ENCODE results near the gene ALDH3B2. TPM values are rescaled to one million over a fixed set of nuclear protein-coding genes. Genes with fewer than 3 reads are reported as not detected.
"Not testable (repeated sequence)": the region's sequence is repeated elsewhere in the genome, so short reads cannot be mapped to it uniquely, and the experiment has no call there.

ALDH3B2 gene
- total RNA-seq, 1 donor from 2014 or later, result not detected

- no peak overlapping the region for H3K4me3 Mint-ChIP-seq (ENCODE audit: unreplicated experiment)
- no peak for DNase-seq (ENCODE audit: low spot score)
- H3K36me3 Mint-ChIP-seq (ENCODE audit: low read depth), result no peaks in the 10 kb centered on the region
- no peak overlapping the region for H3K27ac Mint-ChIP-seq (ENCODE audit: unreplicated experiment)
- peaks cover 31% of the 10 kb centered on the region for H3K27me3 Mint-ChIP-seq (ENCODE audit: low read depth)
- H3K4me1 Mint-ChIP-seq (ENCODE audit: low read depth), result no peaks in the 10 kb centered on the region
- TF ChIP-seq CTCF (IDR thresholded peaks at IDR 0.05), result no peak
- no peaks in the 10 kb centered on the region for H3K9me3 Mint-ChIP-seq (ENCODE audit: low read depth)
Observed at GRCh38 chr11:67705264-67705663, 30.8 kb upstream of the ALDH3B2 start.

GRCh38 chr11:67704524-67704923 is 30.1 kb upstream of the ALDH3B2 start:
- no peak for TF ChIP-seq CTCF (IDR thresholded peaks at IDR 0.05)

DNA sequence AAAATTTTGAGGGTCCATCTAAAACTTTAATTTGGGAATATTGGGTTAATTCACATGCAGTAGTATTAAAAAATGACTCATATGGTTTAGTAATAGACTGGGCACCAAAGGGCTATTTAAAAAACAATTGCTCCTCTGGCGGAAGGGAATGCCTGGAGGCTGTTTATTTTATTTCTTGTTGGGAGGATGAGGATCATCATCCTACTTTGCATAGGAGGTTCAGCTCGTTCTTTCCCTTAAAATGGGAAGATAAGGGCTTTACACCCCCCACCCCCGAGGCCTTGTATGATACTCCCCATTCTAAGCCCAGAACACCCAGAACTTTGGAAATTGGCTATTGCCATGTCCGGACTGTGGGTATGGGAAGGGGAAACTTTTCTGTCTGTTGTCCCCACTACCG is 29.3 kb upstream of the ALDH3B2 start:
- H3K36me3 Mint-ChIP-seq (ENCODE audit: low read depth); H3K4me3 Mint-ChIP-seq (ENCODE audit: unreplicated experiment); H3K4me1 Mint-ChIP-seq (ENCODE audit: low read depth); H3K27ac Mint-ChIP-seq (ENCODE audit: unreplicated experiment); DNase-seq (ENCODE audit: low spot score); H3K9me3 Mint-ChIP-seq (ENCODE audit: low read depth): not testable (repeated sequence)
- peaks cover 26% of the 10 kb centered on the region for H3K27me3 Mint-ChIP-seq (ENCODE audit: low read depth)

More at GRCh38 chr11:67704524-67704923, 30.1 kb upstream of the ALDH3B2 start:
- Mint-ChIP-seq H3K27ac (ENCODE audit: unreplicated experiment) (no peak overlapping the region), H3K36me3 (ENCODE audit: low read depth) (no peaks in the 10 kb centered on the region), H3K9me3 (ENCODE audit: low read depth) (no peaks in the 10 kb centered on the region), H3K4me3 (ENCODE audit: unreplicated experiment) (no peak overlapping the region), H3K4me1 (ENCODE audit: low read depth) (no peaks in the 10 kb centered on the region), H3K27me3 (ENCODE audit: low read depth) (peaks cover 29% of the 10 kb centered on the region)
- DNase-seq (ENCODE audit: low spot score), result no peak

DNA sequence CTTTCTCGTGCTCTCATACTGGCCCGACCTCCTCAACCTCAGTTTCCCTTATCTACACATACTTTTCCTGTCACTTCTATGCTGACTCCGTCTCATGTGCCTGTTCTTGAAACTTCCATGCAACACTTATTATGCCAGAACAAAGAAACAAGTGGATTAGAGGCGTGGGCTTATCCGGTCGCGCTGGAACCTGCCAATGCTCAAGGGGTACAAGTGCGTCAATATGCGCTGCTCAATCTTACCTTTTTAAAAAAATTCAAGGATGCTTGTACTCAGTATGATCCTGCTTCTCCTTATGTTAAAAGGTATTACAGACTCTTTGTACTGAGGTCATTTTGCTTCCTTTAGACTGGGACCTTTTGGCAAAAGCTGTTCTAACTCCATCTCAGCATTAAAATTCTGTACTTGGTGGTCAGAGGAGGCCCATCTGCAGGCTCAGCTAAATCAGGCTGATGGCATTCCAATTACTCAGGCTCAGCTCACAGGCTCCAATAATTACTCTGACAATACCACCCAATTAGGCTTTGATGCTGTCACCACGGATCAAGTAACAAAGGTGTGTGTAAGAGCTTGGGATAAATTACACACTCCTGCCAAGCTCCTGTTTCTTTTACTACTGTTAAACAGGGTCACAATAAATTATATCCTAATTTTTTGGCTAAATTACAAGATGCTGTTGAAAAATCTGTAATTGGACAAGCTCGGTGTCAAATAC is 26.3 kb upstream of the ALDH3B2 start:
- TF ChIP-seq CTCF (IDR thresholded peaks at IDR 0.05), result no peak
- Mint-ChIP-seq H3K4me1 (ENCODE audit: low read depth) (no peaks in the 10 kb centered on the region), H3K4me3 (ENCODE audit: unreplicated experiment) (no peak overlapping the region), H3K27ac (ENCODE audit: unreplicated experiment) (no peak overlapping the region), H3K9me3 (ENCODE audit: low read depth) (peaks cover 6% of the 10 kb centered on the region), H3K27me3 (ENCODE audit: low read depth) (peaks cover 36% of the 10 kb centered on the region), H3K36me3 (ENCODE audit: low read depth) (no peaks in the 10 kb centered on the region)
- DNase-seq (ENCODE audit: low spot score), result no peak

DNA sequence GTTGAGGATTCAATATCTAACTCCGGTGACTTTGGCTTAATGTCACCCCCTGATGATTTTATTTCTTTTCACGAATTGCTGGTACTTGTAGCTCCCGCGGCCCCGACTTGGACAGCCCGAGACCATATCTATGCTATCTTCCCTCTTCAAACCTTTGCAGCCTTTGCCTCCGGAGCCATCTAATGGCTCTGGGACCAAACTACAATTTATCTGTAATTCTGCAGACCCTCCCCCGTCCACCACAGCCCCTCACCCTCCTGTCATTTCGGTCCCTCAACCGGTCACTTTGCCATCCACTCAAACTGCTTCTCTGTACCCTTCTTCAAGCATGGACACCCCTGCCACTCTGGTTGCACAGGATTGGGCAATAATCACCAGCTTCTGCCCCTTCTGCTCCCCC is 25.7 kb upstream of the ALDH3B2 start:
- H3K4me1 Mint-ChIP-seq (ENCODE audit: low read depth), result no peaks in the 10 kb centered on the region
- TF ChIP-seq CTCF (IDR thresholded peaks at IDR 0.05), result no peak
- H3K27ac Mint-ChIP-seq (ENCODE audit: unreplicated experiment), result no peak overlapping the region
- peaks cover 6% of the 10 kb centered on the region for H3K9me3 Mint-ChIP-seq (ENCODE audit: low read depth)
- no peak overlapping the region for H3K4me3 Mint-ChIP-seq (ENCODE audit: unreplicated experiment)
- no peak for DNase-seq (ENCODE audit: low spot score)
- H3K36me3 Mint-ChIP-seq (ENCODE audit: low read depth), result no peaks in the 10 kb centered on the region
- H3K27me3 Mint-ChIP-seq (ENCODE audit: low read depth), result peaks cover 39% of the 10 kb centered on the region

DNA sequence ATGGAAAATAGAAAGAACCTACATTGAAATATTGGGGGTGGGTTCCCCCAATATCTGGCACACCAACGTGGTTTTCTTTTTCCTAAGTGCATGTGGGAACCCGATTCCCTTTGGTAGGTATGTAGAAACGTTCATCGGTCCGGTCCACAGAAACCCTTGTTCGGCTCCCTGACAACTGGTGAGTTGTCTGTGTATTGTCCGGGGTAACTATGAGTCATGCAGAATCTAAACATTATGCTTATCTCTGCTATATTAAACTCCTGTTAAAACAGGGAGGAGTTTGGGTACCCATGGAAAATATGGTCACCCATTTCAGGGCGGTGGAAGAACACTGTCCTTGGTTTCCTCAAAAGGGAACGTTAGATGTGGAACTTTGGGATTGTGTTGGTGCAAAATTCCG is 25.1 kb upstream of the ALDH3B2 start:
- H3K4me3 Mint-ChIP-seq (ENCODE audit: unreplicated experiment), result no peak overlapping the region
- no peaks in the 10 kb centered on the region for H3K4me1 Mint-ChIP-seq (ENCODE audit: low read depth)
- TF ChIP-seq CTCF (IDR thresholded peaks at IDR 0.05), result no peak
- no peaks in the 10 kb centered on the region for H3K36me3 Mint-ChIP-seq (ENCODE audit: low read depth)
- H3K27me3 Mint-ChIP-seq (ENCODE audit: low read depth), result peaks cover 37% of the 10 kb centered on the region
- no peak overlapping the region for H3K27ac Mint-ChIP-seq (ENCODE audit: unreplicated experiment)
- DNase-seq (ENCODE audit: low spot score), result no peak
- H3K9me3 Mint-ChIP-seq (ENCODE audit: low read depth), result peaks cover 6% of the 10 kb centered on the region

All from chondrocyte (in vitro differentiated cells).